ENCODE results near the gene NACC2. TPM values are rescaled to one million over a fixed set of nuclear protein-coding genes. Genes with fewer than 3 reads are reported as not detected.

NACC2 gene
- total and polyA plus RNA-seq, 2 donors from 2014 or later, result 7.1 to 30.9 TPM

DNA sequence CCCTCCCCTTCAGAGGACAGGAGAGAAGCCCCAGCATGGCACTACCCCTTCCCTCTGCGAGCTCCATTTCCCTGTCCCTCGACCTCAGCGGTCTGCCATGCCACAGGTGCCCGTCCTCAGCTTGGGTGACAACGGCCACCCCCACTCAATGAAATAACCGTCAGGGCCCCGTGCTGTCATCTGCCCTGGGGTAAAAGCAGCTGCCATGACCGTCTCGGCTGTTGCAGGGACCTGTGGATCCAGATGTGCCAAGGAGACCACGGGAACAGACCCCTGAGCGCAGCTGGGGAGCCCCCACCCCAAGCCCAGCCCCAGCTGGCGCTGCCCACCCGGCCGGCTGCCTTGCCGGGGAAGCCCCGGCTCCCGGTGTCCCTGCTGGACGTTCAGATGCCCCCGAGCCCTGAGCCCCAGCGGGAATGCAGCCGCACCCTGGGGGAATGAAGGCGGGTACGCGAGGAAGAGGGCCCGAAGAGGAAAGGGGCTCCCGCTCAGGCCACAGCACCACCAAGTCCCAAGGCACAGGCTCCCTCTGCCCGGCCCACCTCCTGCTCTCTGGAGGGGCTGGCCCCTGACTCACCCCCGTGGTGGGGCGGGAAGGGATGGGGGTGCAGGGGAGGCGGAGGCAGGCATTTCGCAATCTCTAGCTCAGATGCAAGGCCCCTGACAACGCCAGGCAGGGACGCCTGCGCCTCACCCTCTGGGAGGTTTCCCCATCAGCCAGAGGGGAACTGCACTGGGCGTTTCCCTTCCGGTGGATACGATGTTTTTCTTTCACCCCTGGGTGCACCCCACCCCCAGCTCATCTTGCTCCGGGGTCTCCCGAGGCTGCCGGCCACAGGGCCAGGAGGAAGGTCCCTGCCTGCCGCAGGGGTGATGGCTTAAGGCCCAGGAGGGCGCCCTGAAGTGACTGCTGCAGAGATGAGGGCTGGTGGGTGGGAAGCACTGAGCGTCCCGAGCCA is 49.2 kb downstream of the NACC2 start:
- H3K27ac ChIP-seq (ENCODE audit: low read depth in 2 of 2, low read length in 2 of 2), result no peak overlapping the region
- no peaks in the 10 kb centered on the region for H3K4me1 ChIP-seq (ENCODE audit: control insufficient read depth in 2 of 3, insufficient read depth in 2 of 3, low read depth in 1 of 3, low read length in 3 of 3)
- H3K4me3 ChIP-seq (ENCODE audit: low read length in 3 of 3), result no peak overlapping the region
- no peaks in the 10 kb centered on the region for H3K9me3 ChIP-seq (ENCODE audit: control insufficient read depth in 2 of 3, insufficient read depth in 1 of 3, low read length in 3 of 3)
- FAIRE-seq (no peak), DNase-seq (peak in 1 of 5 donors; percentile 72)
- no peaks in the 10 kb centered on the region for H3K27me3 ChIP-seq (ENCODE audit: control insufficient read depth, insufficient read depth, low read length)
- intact Hi-C loops (cut with DNase I), result no loop called here
- peaks cover 0 to 10% (median 0%) of the 10 kb centered on the region in 3 donors for H3K36me3 ChIP-seq (ENCODE audit: control insufficient read depth in 2 of 3, insufficient read depth in 3 of 3, low read length in 3 of 3)
- TF ChIP-seq, protein P1, sequence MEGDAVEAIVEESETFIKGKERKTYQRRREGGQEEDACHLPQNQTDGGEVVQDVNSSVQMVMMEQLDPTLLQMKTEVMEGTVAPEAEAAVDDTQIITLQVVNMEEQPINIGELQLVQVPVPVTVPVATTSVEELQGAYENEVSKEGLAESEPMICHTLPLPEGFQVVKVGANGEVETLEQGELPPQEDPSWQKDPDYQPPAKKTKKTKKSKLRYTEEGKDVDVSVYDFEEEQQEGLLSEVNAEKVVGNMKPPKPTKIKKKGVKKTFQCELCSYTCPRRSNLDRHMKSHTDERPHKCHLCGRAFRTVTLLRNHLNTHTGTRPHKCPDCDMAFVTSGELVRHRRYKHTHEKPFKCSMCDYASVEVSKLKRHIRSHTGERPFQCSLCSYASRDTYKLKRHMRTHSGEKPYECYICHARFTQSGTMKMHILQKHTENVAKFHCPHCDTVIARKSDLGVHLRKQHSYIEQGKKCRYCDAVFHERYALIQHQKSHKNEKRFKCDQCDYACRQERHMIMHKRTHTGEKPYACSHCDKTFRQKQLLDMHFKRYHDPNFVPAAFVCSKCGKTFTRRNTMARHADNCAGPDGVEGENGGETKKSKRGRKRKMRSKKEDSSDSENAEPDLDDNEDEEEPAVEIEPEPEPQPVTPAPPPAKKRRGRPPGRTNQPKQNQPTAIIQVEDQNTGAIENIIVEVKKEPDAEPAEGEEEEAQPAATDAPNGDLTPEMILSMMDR (IDR thresholded peaks at IDR 0.05; ENCODE audit: borderline replicate concordance, extremely low read depth, insufficient read depth), result no peak
- H3K9ac ChIP-seq (ENCODE audit: low read length in 3 of 3), result no peak overlapping the region

GRCh38 chr9:136044971-136045594 is 50.0 kb downstream of the NACC2 start:
- TF ChIP-seq, protein P1 (IDR thresholded peaks at IDR 0.05; ENCODE audit: borderline replicate concordance, extremely low read depth, insufficient read depth), result no peak
- FAIRE-seq, result no peak
- no peaks in the 10 kb centered on the region for H3K27me3 ChIP-seq (ENCODE audit: control insufficient read depth, insufficient read depth, low read length)
- peak in 1 of 5 donors; percentile 65 for DNase-seq
- H3K9me3 ChIP-seq (ENCODE audit: control insufficient read depth in 2 of 3, insufficient read depth in 1 of 3, low read length in 3 of 3), result no peaks in the 10 kb centered on the region
- no peak overlapping the region for H3K27ac ChIP-seq (ENCODE audit: low read depth in 2 of 2, low read length in 2 of 2)
- no peak overlapping the region for H3K9ac ChIP-seq (ENCODE audit: low read length in 3 of 3)
- H3K36me3 ChIP-seq (ENCODE audit: control insufficient read depth in 2 of 3, insufficient read depth in 3 of 3, low read length in 3 of 3), result peaks cover 0 to 10% (median 0%) of the 10 kb centered on the region in 3 donors
- intact Hi-C loops (cut with DNase I), result no loop called here
- H3K4me1 ChIP-seq (ENCODE audit: control insufficient read depth in 2 of 3, insufficient read depth in 2 of 3, low read depth in 1 of 3, low read length in 3 of 3), result no peaks in the 10 kb centered on the region
- no peak overlapping the region for H3K4me3 ChIP-seq (ENCODE audit: low read length in 3 of 3)

GRCh38 chr9:136044207-136044970 is 50.7 kb downstream of the NACC2 start:
- intact Hi-C loops (cut with DNase I), result no loop called here
- no peaks in the 10 kb centered on the region for H3K4me1 ChIP-seq (ENCODE audit: control insufficient read depth in 2 of 3, insufficient read depth in 2 of 3, low read depth in 1 of 3, low read length in 3 of 3)

More at GRCh38 chr9:136044207-136044970, 50.7 kb downstream of the NACC2 start:
- TF ChIP-seq, protein P1 (IDR thresholded peaks at IDR 0.05; ENCODE audit: borderline replicate concordance, extremely low read depth, insufficient read depth), result no peak
- Histone ChIP-seq H3K36me3 (ENCODE audit: control insufficient read depth in 2 of 3, insufficient read depth in 3 of 3, low read length in 3 of 3) (peaks cover 0 to 8% (median 0%) of the 10 kb centered on the region in 3 donors), H3K27ac (ENCODE audit: low read depth in 2 of 2, low read length in 2 of 2) (no peak overlapping the region), H3K4me3 (ENCODE audit: low read length in 3 of 3) (no peak overlapping the region), H3K9ac (ENCODE audit: low read length in 3 of 3) (no peak overlapping the region), H3K9me3 (ENCODE audit: control insufficient read depth in 2 of 3, insufficient read depth in 1 of 3, low read length in 3 of 3) (peaks cover 0 to 5% (median 2%) of the 10 kb centered on the region in 3 donors), H3K27me3 (ENCODE audit: control insufficient read depth, insufficient read depth, low read length) (no peaks in the 10 kb centered on the region)
- DNase-seq, result peak in 1 of 5 donors; percentile 65
- no peak for FAIRE-seq

All from kidney (tissue), 14 donors.